Type B pancreatic cell (in vitro differentiated cells): Measurements from ENCODE around the gene NEURL1. TPM values are rescaled to one million over a fixed set of nuclear protein-coding genes. Genes with fewer than 3 reads are reported as not detected.
"Not testable (repeated sequence)": the region's sequence is repeated elsewhere in the genome, so short reads cannot be mapped to it uniquely, and the experiment has no call there.

Experiments
- DNase-seq: peaks from one replicate; pipeline ENCODE4 v3.0.0; 2021; ENCODE audit warnings: mixed read lengths; ENCODE audit not compliant: unreplicated experiment; ENCODE audit errors: extremely low spot score
- H3K27ac Mint-ChIP-seq: 2 replicates; pipeline ENCODE4 v1.8.0; 2021; ENCODE audit warnings: mild to moderate bottlenecking, mixed read lengths
- H3K27me3 Mint-ChIP-seq: 2 replicates; pipeline ENCODE4 v1.8.0; 2021; ENCODE audit warnings: mixed read lengths
- H3K36me3 Mint-ChIP-seq: 2 replicates; pipeline ENCODE4 v1.8.0; 2021; ENCODE audit warnings: mixed read lengths
- H3K4me1 Mint-ChIP-seq: one replicate; pipeline ENCODE4 v1.8.0; 2021; ENCODE audit warnings: mixed read lengths; ENCODE audit not compliant: unreplicated experiment
- H3K4me3 Mint-ChIP-seq: 2 replicates; pipeline ENCODE4 v1.8.0; 2021; ENCODE audit warnings: mild to moderate bottlenecking, mixed read lengths
- H3K9me3 Mint-ChIP-seq: 2 replicates; pipeline ENCODE4 v1.8.0; 2021; ENCODE audit warnings: mixed read lengths
- CTCF ChIP-seq: fragments of 200-600 bp; sonication (generic); conservative IDR thresholded peaks from 2 replicates; pipeline ENCODE4 v1.5.0; 2021; ENCODE audit warnings: antibody characterized with exemption, mild to moderate bottlenecking
- total RNA-seq: library from RNA; stranded (reverse); gene quantifications from 2 replicates; pipeline ENCODE4 v1.2.1, GENCODE V29; 2021; ENCODE audit warnings: low replicate concordance

Gene NEURL1
- total RNA-seq, 1 donor from 2014 or later, result 38.3 TPM

GRCh38 chr10:103479135-103479534 is 14.4 kb upstream of the NEURL1 start, which contains the start of gene CALHM3:
TSS of gene CALHM3 (minus strand) at chr10:103479240. CDS start at chr10:103479032, 208 bp downstream.
- Mint-ChIP-seq H3K27ac (peak within 1 kb of the TSS; percentile 86), H3K9me3 (no peaks in the 10 kb centered on the region), H3K4me1 (peaks cover 17% of the 10 kb centered on the region), H3K36me3 (no peaks in the 10 kb centered on the region), H3K27me3 (no peaks in the 10 kb centered on the region), H3K4me3 (peak within 1 kb of the TSS; percentile 69)
- no peak for DNase-seq
- no peak for TF ChIP-seq CTCF

GRCh38 chr10:103480521-103480920 is 13.0 kb upstream of the NEURL1 start:
- H3K27me3 Mint-ChIP-seq, result no peaks in the 10 kb centered on the region
- no peak overlapping the region for H3K4me3 Mint-ChIP-seq
- no peak overlapping the region for H3K27ac Mint-ChIP-seq
- H3K4me1 Mint-ChIP-seq, result peaks cover 17% of the 10 kb centered on the region
- no peak for DNase-seq
- no peaks in the 10 kb centered on the region for H3K36me3 Mint-ChIP-seq
- TF ChIP-seq CTCF, result no peak
- no peaks in the 10 kb centered on the region for H3K9me3 Mint-ChIP-seq

DNA sequence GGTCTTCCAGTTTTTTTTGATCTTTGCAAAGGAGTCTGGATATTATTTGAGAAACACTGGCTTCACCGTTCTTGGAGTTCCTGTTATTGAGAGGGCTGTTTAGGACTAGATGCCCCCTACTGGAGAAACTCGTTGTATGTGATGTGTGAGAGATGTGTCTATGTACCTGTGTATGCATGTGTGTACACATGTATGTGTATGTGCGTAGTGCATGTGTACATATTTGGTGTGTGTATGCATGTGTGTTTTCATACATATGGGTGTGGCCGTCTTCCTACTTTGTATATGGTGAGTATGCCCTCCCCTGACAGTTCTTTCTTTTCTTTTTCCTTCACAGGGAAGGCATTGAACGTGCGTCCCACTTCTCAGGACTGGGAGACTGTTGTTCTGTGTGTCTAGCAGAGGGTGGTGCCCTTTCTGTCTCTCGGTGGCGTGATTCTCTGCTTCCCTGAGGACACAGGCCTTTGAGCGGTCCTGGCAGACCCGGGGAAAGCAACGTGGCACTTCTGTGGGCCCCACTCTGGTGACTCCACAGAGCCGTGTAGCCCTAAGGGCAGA is 11.5 kb upstream of the NEURL1 start:
- H3K36me3 Mint-ChIP-seq, result no peaks in the 10 kb centered on the region
- peaks cover 2% of the 10 kb centered on the region for H3K27me3 Mint-ChIP-seq
- no peaks in the 10 kb centered on the region for H3K9me3 Mint-ChIP-seq
- H3K4me1 Mint-ChIP-seq, result peaks cover 21% of the 10 kb centered on the region
- TF ChIP-seq CTCF, result peak; percentile 77
- no peak for DNase-seq
- peak overlapping the region; percentile 42 for H3K27ac Mint-ChIP-seq
- no peak overlapping the region for H3K4me3 Mint-ChIP-seq

GRCh38 chr10:103486635-103487409 is 6.7 kb upstream of the NEURL1 start:
- H3K27me3 Mint-ChIP-seq, H3K9me3 Mint-ChIP-seq, H3K27ac Mint-ChIP-seq, H3K36me3 Mint-ChIP-seq, H3K4me3 Mint-ChIP-seq, DNase-seq: not testable (repeated sequence)
- H3K4me1 Mint-ChIP-seq, result peaks cover 15% of the 10 kb centered on the region

DNA sequence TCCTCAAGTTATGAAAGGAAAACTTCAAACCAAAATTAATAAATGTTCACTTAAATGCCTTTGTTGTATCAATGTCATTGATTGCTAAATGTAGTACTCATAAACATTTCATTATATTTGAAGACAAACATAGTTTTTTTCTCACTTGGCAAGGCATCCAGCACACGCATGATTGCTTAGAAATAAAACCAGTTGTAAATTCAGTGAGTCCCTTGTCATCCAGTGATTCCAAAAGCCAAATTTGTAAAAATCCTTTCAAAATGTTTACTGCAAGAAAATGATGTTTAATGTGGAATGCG is 6.1 kb upstream of the NEURL1 start:
- Mint-ChIP-seq H3K36me3 (no peaks in the 10 kb centered on the region), H3K27ac (no peak overlapping the region), H3K27me3 (peaks cover 9% of the 10 kb centered on the region), H3K4me3 (no peak overlapping the region), H3K9me3 (no peaks in the 10 kb centered on the region), H3K4me1 (peaks cover 14% of the 10 kb centered on the region)
- no peak for DNase-seq
- TF ChIP-seq CTCF, result no peak

GRCh38 chr10:103490986-103491314 is 2.6 kb upstream of the NEURL1 start:
- Mint-ChIP-seq H3K4me3 (no peak overlapping the region), H3K36me3 (no peaks in the 10 kb centered on the region), H3K9me3 (no peaks in the 10 kb centered on the region), H3K4me1 (peaks cover 17% of the 10 kb centered on the region), H3K27me3 (peaks cover 35% of the 10 kb centered on the region), H3K27ac (peak overlapping the region; percentile 76)
- no peak for TF ChIP-seq CTCF
- no peak for DNase-seq
